HG03442 (cell line): ENCODE results near the gene MAPK12.

Experiments used
- ATAC-seq: cut with Tn5 transposase; IDR thresholded peaks from one replicate; pipeline ENCODE4 v1.9.1; 2021; ENCODE audit warnings: mild to moderate bottlenecking, moderate library complexity; ENCODE audit not compliant: unreplicated experiment

The MAPK12 gene

DNA sequence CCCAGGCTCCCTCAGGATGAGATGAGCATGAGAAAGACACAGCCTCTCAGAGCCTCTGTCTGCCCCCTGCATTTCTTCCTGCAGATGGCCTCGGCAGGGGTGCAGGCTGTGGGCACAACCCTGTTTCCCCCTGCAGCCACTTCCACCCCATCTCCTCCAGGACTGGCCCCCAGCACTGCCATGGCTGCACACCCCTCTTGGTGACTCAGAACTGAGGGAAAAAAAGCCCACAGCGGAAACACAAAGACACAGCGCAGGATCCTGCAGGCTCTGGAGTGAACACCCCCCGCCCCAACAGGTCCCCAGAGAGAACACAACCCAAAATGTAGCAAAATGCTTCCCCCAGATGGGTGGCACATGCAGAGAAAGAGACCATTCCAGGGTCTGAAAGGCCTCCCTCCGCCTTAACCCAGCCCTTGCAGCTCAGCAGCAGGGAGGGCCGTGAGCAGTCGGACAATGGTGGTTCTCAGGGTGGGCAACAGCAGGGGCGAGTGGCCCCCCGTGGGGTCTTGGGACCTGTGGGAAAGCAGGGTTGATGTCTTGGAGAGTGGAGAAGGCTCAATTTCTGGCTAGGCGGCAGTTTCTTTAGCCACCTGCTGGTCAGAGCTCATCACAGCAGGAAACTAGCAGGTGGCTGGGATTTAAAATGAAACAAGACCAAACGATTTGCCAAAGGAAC is 24.6 kb downstream of the MAPK12 start:
- no peak for ATAC-seq

GRCh38 chr22:50233223-50233622 is 28.3 kb downstream of the MAPK12 start:
- ATAC-seq: no peak

GRCh38 chr22:50232481-50233151 is 28.9 kb downstream of the MAPK12 start:
- no peak for ATAC-seq

DNA sequence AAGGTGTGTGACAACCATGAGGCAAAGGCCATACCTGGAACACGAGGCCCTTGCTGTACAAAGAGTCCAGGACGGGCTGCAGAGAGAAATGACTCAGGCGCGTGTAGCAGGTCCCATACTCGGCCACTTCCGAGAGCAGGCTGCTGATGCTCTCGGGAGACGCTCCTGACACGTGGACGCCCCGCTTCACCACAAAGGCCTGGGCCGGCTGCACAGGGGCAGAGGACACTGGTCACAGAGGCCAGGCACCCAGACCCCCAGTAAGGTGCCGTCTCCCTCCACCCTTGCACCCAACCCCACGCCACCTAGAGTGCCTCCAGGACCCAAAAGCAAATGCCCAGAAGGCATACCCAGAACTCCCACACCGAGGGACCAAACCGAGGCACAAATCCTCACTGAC is 32.1 kb downstream of the MAPK12 start:
- ATAC-seq: no peak

GRCh38 chr22:50228366-50228765 is 33.1 kb downstream of the MAPK12 start:
- ATAC-seq: no peak

- no peak for ATAC-seq
Observed at GRCh38 chr22:50227579-50228215, 33.8 kb downstream of the MAPK12 start.

DNA sequence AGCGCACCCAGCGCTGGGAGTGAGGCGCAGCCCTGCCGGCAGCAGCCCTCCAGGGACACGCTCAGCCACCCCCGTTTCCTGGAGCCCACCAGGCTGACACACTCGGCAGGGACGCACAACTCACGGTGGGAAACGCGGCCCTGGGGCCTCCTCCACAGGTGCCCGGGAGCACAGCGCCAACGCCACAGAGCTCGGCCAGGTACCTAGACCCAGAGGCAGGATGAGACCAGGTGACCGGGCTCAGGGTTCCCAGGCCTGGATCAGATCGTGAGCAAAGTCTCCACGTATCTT is 34.7 kb downstream of the MAPK12 start:
- ATAC-seq: no peak

GRCh38 chr22:50226063-50226874 is 35.2 kb downstream of the MAPK12 start:
- ATAC-seq: no peak

- no peak for ATAC-seq
Observed at GRCh38 chr22:50225200-50225969, 36.1 kb downstream of the MAPK12 start.

DNA sequence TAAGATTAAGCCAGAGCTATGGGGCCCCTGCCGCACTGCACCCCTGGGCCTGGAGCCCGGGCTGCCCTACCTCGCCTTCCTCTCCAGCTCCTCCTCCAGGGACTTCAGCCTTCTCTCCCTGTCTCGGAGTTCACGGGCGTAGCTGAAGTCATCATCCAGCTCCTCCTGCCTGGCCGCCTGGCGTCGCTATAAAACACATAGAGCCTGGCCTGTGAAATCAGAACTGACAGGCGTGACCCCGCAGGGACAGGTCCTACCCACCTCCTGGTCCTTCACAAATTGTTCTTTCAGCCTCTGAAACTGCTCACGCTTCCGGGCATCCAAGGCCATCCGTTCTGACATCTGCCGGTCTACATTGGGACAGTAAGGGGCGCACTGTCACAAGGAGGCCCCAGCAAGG is 37.4 kb downstream of the MAPK12 start:
- no peak for ATAC-seq

- no peak for ATAC-seq
Observed at GRCh38 chr22:50222508-50222907, 39.0 kb downstream of the MAPK12 start.

DNA sequence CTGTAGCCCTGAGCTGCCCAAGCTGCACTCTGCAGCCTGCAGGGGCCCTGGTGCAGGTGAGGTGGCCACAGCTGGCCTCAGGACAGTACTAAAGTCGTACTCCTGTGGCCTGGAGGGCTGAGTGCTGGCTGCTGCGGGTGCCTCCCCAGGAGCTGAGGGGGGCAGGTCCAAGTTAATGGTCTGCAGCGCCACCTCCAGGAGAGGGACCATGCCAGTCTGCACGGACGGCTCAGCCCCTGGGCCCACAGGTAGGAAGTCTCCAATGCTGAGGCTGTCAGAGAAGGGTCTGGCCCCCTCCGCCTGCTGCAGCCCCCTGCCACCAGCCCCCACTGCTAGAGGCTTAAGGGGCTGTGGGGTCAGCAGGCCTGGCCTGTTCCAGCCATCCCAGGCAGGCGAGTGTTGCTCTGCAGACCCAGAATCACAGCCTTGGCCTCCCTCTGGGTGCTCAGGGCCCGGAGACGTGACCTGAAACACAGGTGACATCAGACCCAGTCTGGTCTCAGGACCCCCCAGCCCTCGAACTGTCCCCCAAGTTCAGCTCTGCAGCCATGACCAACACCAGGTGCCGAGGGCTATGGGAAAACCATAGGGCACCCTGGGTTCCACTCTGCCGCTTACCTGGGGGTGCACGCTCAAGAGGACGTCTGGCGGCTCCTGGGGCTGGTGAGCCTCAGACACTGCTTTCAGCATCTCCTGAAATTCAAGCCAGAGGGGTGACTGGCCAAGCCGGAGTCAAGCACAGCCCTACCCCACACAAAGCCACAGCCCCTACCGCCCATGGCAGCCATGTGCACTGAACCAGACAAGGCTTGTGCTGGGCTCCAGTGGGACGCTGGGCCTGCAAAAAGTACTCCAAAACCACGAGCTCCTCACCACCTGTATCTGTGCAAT is 39.8 kb downstream of the MAPK12 start:
- ATAC-seq: no peak

DNA sequence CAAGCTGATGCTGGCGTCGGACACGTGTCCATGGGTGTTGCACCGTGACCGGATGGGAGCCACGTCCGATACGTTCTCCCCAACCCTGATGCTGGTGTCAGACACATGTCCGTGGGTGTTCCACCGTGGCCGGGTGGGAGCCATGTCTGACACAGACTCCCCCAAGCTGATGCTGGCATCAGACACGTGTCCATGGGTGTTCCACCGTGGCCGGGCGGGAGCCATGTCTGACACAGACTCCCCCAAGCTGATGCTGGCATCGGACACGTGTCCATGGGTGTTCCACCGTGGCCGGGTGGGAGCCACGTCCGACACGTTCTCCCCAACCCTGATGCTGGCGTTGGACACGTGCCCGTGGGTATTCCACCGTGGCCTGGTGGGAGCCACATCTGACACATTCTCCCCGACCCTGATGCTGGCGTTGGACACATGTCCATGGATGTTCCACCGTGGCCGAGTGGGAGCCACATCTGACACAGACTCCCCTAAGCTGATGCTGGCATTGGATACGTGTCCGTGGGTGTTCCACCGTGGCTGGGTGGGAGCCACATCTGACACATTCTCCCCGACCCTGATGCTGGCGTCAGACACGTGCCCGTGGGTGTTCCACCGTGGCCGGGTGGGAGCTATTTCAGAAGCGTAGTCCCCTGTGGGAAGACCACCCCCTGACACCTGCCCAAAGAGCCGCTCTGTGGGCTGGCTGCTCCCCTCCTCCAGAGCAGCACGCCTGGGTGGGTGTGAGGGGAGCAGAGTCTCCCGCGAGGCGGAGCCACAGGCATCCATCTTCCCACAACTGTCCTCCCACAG is 40.7 kb downstream of the MAPK12 start:
- no peak for ATAC-seq

DNA sequence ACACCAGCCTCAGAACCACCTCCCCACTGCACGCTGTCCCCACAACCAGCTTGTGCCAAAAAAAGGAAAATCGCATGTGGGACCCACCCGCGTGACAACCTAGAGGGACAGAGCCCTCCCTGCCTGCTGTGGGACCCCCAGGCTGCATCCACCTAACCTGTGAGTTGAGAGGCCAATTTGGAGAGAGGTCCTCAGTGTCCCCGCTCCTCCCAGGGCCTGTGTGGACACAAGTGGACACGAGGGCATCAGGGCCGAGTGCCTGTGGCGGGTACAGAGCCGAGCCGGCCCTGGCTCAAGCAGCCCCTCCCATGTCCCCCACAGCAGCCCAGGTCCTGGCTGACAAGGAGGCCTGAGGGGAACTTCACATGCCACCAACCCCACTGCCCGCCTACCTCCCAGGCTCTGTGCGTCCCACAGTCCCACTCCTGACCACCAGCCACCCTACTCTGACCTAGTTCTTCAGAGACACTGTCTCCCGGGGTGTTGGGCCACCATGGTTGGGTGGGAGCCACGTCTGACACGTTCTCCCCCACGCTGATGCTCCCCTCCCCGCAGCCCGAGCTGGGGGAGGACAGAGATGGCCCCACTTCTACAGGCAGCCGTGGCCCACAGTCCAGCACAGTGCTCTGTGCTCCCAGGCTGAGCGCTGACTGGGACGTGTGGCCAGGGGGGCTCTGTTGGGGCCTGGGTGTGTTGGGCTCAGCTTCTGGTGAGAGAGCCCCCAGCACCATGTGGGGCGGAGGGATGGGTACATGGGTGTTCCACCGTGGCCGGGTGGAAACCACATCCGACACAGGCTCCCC is 41.5 kb downstream of the MAPK12 start:
- no peak for ATAC-seq

GRCh38 chr22:50218996-50219727 is 42.3 kb downstream of the MAPK12 start:
- no peak for ATAC-seq

- ATAC-seq: no peak
Observed at GRCh38 chr22:50218153-50218995, 43.1 kb downstream of the MAPK12 start.
